HepG2 (cell line): ENCODE data around the gene ABCA3. TPM values are rescaled to one million over a fixed set of nuclear protein-coding genes. Genes with fewer than 3 reads are reported as not detected.

Experiments used
- CREB3 ChIP-seq: sonication (generic); formaldehyde crosslinking; IDR thresholded peaks from 2 replicates; pipeline ENCODE4 v1.5.0; 2020; ENCODE audit warnings: missing genetic modification reagents
- DZIP1 ChIP-seq: sonication (generic); formaldehyde crosslinking; IDR thresholded peaks from 2 replicates; pipeline ENCODE4 v1.5.0; 2020; ENCODE audit warnings: mild to moderate bottlenecking, missing genetic modification reagents
- ELF4 ChIP-seq: sonication (generic); formaldehyde crosslinking; IDR thresholded peaks from 2 replicates; pipeline ENCODE4 v1.5.0; 2020; ENCODE audit warnings: missing genetic modification reagents, mild to moderate bottlenecking, moderate library complexity, borderline replicate concordance
- FOXJ3 ChIP-seq: sonication (generic); formaldehyde crosslinking; IDR thresholded peaks from 2 replicates; pipeline ENCODE4 v1.4.0; 2020; ENCODE audit warnings: missing genetic modification reagents, mild to moderate bottlenecking, borderline replicate concordance
- IKZF4 ChIP-seq: sonication (generic); formaldehyde crosslinking; IDR thresholded peaks from 2 replicates; pipeline ENCODE4 v1.5.1; 2020; ENCODE audit warnings: borderline replicate concordance, mild to moderate bottlenecking, low read depth, missing genetic modification reagents; ENCODE audit errors: not compliant biosample characterization
- KAT2B ChIP-seq: fragments of 150-350 bp; IDR thresholded peaks from 2 replicates; pipeline ENCODE4 v1.6.1; 2014; ENCODE audit warnings: low read depth, low read length, borderline replicate concordance
- KDM5A ChIP-seq: fragments of 200-600 bp; sonication (generic); IDR thresholded peaks from 2 replicates; pipeline ENCODE4 v1.7.0; 2018; ENCODE audit warnings: antibody characterized with exemption, mild to moderate bottlenecking, low read length, borderline replicate concordance
- NR2F2 ChIP-seq: IDR thresholded peaks from 2 replicates; pipeline ENCODE4 v1.6.1; 2012; ENCODE audit warnings: low read depth, inconsistent platforms, borderline replicate concordance
- PCBP2 ChIP-seq: fragments of 200-400 bp; formaldehyde crosslinking; optimal IDR thresholded peaks from 2 replicates; pipeline ENCODE3; 2018; ENCODE audit warnings: low read length, low read depth; ENCODE audit not compliant: poor library complexity, severe bottlenecking
- PRDM15 ChIP-seq: sonication (generic); formaldehyde crosslinking; IDR thresholded peaks from 2 replicates; pipeline ENCODE4 v1.4.0; 2020; ENCODE audit warnings: missing genetic modification reagents
- RXRB ChIP-seq: IDR thresholded peaks from 2 replicates; pipeline ENCODE4 v1.6.1; 2016; ENCODE audit warnings: borderline replicate concordance, missing genetic modification reagents, missing compliant biosample characterization
- TGIF2 ChIP-seq: IDR thresholded peaks from 2 replicates; pipeline ENCODE4 v1.6.1; 2016; ENCODE audit warnings: control low read depth, missing compliant biosample characterization
- ZNF205 ChIP-seq: IDR thresholded peaks from 2 replicates; pipeline ENCODE4 v1.6.1; 2018; ENCODE audit warnings: missing biosample characterization, missing genetic modification reagents
- ZNF260 ChIP-seq: sonication (generic); formaldehyde crosslinking; IDR thresholded peaks from 2 replicates; pipeline ENCODE4 v1.4.0; 2020; ENCODE audit warnings: missing genetic modification reagents, low read depth, mild to moderate bottlenecking, borderline replicate concordance
- ZNF746 ChIP-seq: sonication (generic); formaldehyde crosslinking; IDR thresholded peaks from 2 replicates; pipeline ENCODE4 v1.8.0; 2022; ENCODE audit warnings: mild to moderate bottlenecking, missing genetic modification reagents
- ZNF788 ChIP-seq: sonication (generic); formaldehyde crosslinking; IDR thresholded peaks from 2 replicates; pipeline ENCODE4 v1.5.0; 2020; ENCODE audit warnings: mild to moderate bottlenecking, missing genetic modification reagents, borderline replicate concordance
- ZSCAN12 ChIP-seq: sonication (generic); formaldehyde crosslinking; IDR thresholded peaks from 2 replicates; pipeline ENCODE4 v1.9.0; 2021; ENCODE audit warnings: mild to moderate bottlenecking, missing genetic modification reagents
- ZSCAN31 ChIP-seq: sonication (generic); formaldehyde crosslinking; IDR thresholded peaks from 2 replicates; pipeline ENCODE4 v1.5.0; 2020; ENCODE audit warnings: low read depth, mild to moderate bottlenecking, missing genetic modification reagents
- polyA plus RNA-seq, 8 experiments: library from polyadenylated mRNA; depleted of rRNA in 3 of 8; stranded (reverse) in 7 of 8; unstranded in 1 of 8; fragments of >200 nt; fragmentation: Illumina TruSeq in 4 of 8; extraction: Trizol in 4 of 8; gene quantifications; 2 replicates each; pipeline versions ENCODE4 v1.2.1 to v1.2.3, GENCODE V29; 2011 to 2016; ENCODE audit warnings: low read depth in 4 of 8, missing spikeins in 1 of 8, mixed read lengths in 1 of 8; ENCODE audit not compliant: insufficient read depth in 1 of 8
- total RNA-seq, 5 experiments: library from RNA; depleted of rRNA; stranded (reverse); fragments of >200 nt; fragmentation: Illumina TruSeq; extraction: Trizol; gene quantifications; 2 replicates each; pipeline ENCODE4 v1.2.3, GENCODE V29; 2016; ENCODE audit warnings: low read depth in 1 of 5
- TF ChIP-seq, protein P1 (sequence below): sonication (generic); formaldehyde crosslinking; conservative IDR thresholded peaks from 2 replicates; pipeline ENCODE4 v1.8.1; 2023; ENCODE audit warnings: missing genetic modification reagents

The ABCA3 gene
- total and polyA plus RNA-seq, 2 of the 13 experiments (the other 11 are each of a cell fraction or from before 2014, with no cell fraction given) = 0.60 to 1.5 TPM

DNA sequence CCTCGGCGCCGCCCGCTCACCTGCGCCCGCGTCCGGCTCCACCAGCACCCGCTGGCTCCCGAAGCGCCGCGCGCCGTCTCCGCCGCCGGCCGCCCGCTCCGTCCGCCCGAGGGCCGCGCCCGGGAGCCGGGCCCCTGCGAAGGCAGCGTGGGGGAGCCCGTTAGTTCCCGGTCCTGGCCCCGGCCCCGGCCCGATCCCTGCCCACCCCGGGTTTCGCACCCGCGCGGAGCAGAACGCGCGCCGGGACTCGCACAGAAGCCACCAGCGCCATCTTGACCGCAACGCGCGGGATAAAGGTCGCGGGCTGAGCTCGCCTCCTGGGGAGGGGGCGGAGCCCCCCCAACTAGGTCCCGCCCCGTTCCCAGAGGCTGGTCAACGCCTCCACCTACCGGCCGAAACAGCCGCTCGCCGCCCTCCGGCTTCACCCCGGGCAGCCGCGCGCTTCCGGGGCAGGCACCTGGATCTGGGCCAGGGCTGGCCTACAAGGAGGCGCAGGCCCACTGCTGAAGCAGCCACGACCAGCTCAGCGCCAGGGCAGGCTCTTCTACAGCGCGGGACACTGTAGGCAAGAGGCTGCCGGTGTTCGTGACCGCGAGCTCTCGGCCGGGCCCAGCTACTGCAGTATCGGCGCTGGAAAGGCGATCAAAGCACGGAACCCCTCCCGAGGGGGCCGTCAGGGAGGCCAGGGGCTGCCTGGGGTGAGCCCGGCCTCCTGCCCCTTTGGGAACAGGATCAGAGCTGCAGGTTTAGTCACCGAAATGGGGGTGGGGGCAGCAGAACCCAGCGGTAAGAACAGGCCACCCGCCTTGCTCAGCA, 89.0 kb downstream of the ABCA3 start, which contains the start of gene ECI1 (continued):
- TF ChIP-seq KDM5A = no peak; the same call in 1 of the 2 replicates
- TF ChIP-seq RXRB = peak; percentile 84
- TF ChIP-seq ZNF260 (CRISPR knock-in tag) = no peak
- TF ChIP-seq CREB3 (CRISPR knock-in tag) = 0 out of 2 replicates have a peak, but pooled peaks have one; percentile 23
- no peak for TF ChIP-seq ZNF205 (CRISPR knock-in tag)
- peak; percentile 26; the same call in 1 of the 2 replicates for TF ChIP-seq FOXJ3 (CRISPR knock-in tag)
- no peak for TF ChIP-seq PCBP2
- TF ChIP-seq, protein P1, sequence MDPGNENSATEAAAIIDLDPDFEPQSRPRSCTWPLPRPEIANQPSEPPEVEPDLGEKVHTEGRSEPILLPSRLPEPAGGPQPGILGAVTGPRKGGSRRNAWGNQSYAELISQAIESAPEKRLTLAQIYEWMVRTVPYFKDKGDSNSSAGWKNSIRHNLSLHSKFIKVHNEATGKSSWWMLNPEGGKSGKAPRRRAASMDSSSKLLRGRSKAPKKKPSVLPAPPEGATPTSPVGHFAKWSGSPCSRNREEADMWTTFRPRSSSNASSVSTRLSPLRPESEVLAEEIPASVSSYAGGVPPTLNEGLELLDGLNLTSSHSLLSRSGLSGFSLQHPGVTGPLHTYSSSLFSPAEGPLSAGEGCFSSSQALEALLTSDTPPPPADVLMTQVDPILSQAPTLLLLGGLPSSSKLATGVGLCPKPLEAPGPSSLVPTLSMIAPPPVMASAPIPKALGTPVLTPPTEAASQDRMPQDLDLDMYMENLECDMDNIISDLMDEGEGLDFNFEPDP = no peak
- TF ChIP-seq ZNF788 (CRISPR knock-in tag) = peak; percentile 88; the same call in 1 of the 2 replicates
- no peak for TF ChIP-seq IKZF4
- TF ChIP-seq ZSCAN31 = peak; percentile 81
- peak; percentile 49 for TF ChIP-seq ZNF746 (CRISPR knock-in tag)
- TF ChIP-seq KAT2B = no peak
- 0 out of 2 replicates have a peak, but pooled peaks have one; percentile 56 for TF ChIP-seq ELF4 (CRISPR knock-in tag)
- TF ChIP-seq TGIF2 (CRISPR knock-in tag) = peak; percentile 79; the same call in 1 of the 2 replicates
- peak; percentile 76; the same call in 1 of the 2 replicates for TF ChIP-seq DZIP1 (CRISPR knock-in tag)
- no peak for TF ChIP-seq ZSCAN12
- TF ChIP-seq NR2F2 = peak; percentile 6; the same call in 1 of the 2 replicates
- TF ChIP-seq PRDM15 = peak; percentile 46; the same call in 1 of the 2 replicates
